Endothelial cell of umbilical vein (primary cell): ENCODE data around the gene LONP2. TPM values are rescaled to one million over a fixed set of nuclear protein-coding genes. Genes with fewer than 3 reads are reported as not detected.

Experiments used
- BruUV-seq: library from RNA; stranded (reverse); fragments of 400-500 nt; replicated peaks from 2 replicates; lab custom pipeline; 2021; lab: Mats Ljungman, UMichigan
- CTCF ChIA-PET: fragments of 300-600, 350-600 bp; sonication (Branson Sonifier 250); formaldehyde crosslinking; loops from one replicate; lab custom pipeline; 2021; ENCODE audit warnings: antibody characterized with exemption, inconsistent platforms; lab: Charles Lee
- POLR2A ChIA-PET: fragments of 300-600, 350-600 bp; sonication (Branson Sonifier 250); formaldehyde crosslinking; loops from one replicate; lab custom pipeline; 2021; ENCODE audit warnings: antibody characterized with exemption, inconsistent platforms; lab: Charles Lee
- DNase-seq: peaks from one replicate; pipeline ENCODE4 v3.0.0-alpha.2; 2011; ENCODE audit warnings: low read depth, low spot score
- FAIRE-seq: peaks from 2 replicates; lab custom pipeline; 2011; peaks lifted over from hg19 to GRCh38; lab: Jason Lieb, UNC
- H2AFZ ChIP-seq: 2 replicates; pipeline ENCODE4 v1.6.0; 2012; ENCODE audit warnings: low read depth, low read length, control low read depth, inconsistent platforms
- H3K27ac ChIP-seq: 2 replicates; pipeline ENCODE4 v1.5.1; 2011; ENCODE audit warnings: low read depth, mild to moderate bottlenecking, control low read depth, low read length, moderate library complexity; ENCODE audit not compliant: insufficient read depth
- H3K27me3 ChIP-seq, 2 experiments: 2 replicates each; pipeline versions ENCODE4 v1.6.0 to v1.6.1; 2011; ENCODE audit warnings: low read length in 2 of 2, mixed read lengths in 1 of 2; ENCODE audit not compliant: control insufficient read depth in 2 of 2, insufficient read depth in 2 of 2
- H3K36me3 ChIP-seq, 2 experiments: 2 replicates in 1 of 2; 3 replicates in 1 of 2; pipeline ENCODE4 v1.5.1; 2011; ENCODE audit warnings: low read length in 2 of 2, mild to moderate bottlenecking in 1 of 2, moderate library complexity in 1 of 2; ENCODE audit not compliant: control insufficient read depth in 2 of 2, insufficient read depth in 2 of 2; ENCODE audit errors: extremely low read depth in 1 of 2
- H3K4me1 ChIP-seq: 3 replicates; pipeline ENCODE4 v1.5.1; 2011; ENCODE audit warnings: mild to moderate bottlenecking, low read length; ENCODE audit not compliant: control insufficient read depth, insufficient read depth; ENCODE audit errors: extremely low read depth
- H3K4me2 ChIP-seq: 2 replicates; pipeline ENCODE4 v1.6.1; 2011; ENCODE audit warnings: low read length, control low read depth, mixed read lengths; ENCODE audit not compliant: insufficient read depth
- H3K4me3 ChIP-seq, 3 experiments: fragments of 200-600 bp in 1 of 3; sonication (generic), shearing (Covaris generic) in 1 of 3; replicated peaks in 1 of 3; 2 replicates each; pipeline ENCODE4 v1.5.1; 2011 to 2016; ENCODE audit warnings: control low read depth in 3 of 3, low read length in 3 of 3, mild to moderate bottlenecking in 2 of 3, inconsistent platforms in 1 of 3, low read depth in 1 of 3, moderate library complexity in 1 of 3; ENCODE audit not compliant: insufficient read depth in 1 of 3
- H3K79me2 ChIP-seq: 2 replicates; pipeline ENCODE4 v1.6.0; 2012; ENCODE audit warnings: low read length, inconsistent platforms; ENCODE audit not compliant: control insufficient read depth, insufficient read depth
- H3K9ac ChIP-seq: replicated peaks from 2 replicates; pipeline ENCODE3; 2011; ENCODE audit warnings: low read length, control low read depth; ENCODE audit not compliant: insufficient read depth; ENCODE audit errors: extremely low read depth
- H3K9me1 ChIP-seq: replicated peaks from 3 replicates; pipeline ENCODE4 v1.6.0; 2011; ENCODE audit warnings: mild to moderate bottlenecking, low read length; ENCODE audit not compliant: control insufficient read depth, insufficient read depth; ENCODE audit errors: extremely low read depth
- H3K9me3 ChIP-seq: replicated peaks from 2 replicates; pipeline ENCODE4 v1.5.1; 2012; ENCODE audit warnings: low read length, inconsistent platforms; ENCODE audit not compliant: control insufficient read depth, insufficient read depth
- H4K20me1 ChIP-seq: replicated peaks from 2 replicates; pipeline ENCODE3; 2011; ENCODE audit warnings: mild to moderate bottlenecking, low read length; ENCODE audit not compliant: control insufficient read depth, insufficient read depth; ENCODE audit errors: extremely low read depth
- CTCF ChIP-seq, 2 donors: IDR thresholded peaks; 1 replicate in 1 of 2; 2 replicates in 1 of 2; pipeline ENCODE4 v1.5.1; 2011; ENCODE audit warnings: low read length in 2 of 2, mild to moderate bottlenecking in 2 of 2, moderate library complexity in 2 of 2, control low read depth in 1 of 2, inconsistent platforms in 1 of 2, low read depth in 1 of 2; ENCODE audit not compliant: insufficient read depth in 1 of 2; ENCODE audit errors: extremely low read depth in 1 of 2
- EZH2 ChIP-seq: IDR thresholded peaks from 2 replicates; pipeline ENCODE4 v1.6.1; 2012; ENCODE audit warnings: borderline replicate concordance, low read depth, mild to moderate bottlenecking, moderate library complexity, low read length, inconsistent platforms; ENCODE audit not compliant: severe bottlenecking
- FOS ChIP-seq: IDR thresholded peaks from 2 replicates; pipeline ENCODE4 v1.6.1; 2011; ENCODE audit warnings: mild to moderate bottlenecking, low read length, moderate library complexity, borderline replicate concordance; ENCODE audit not compliant: insufficient read depth
- GATA2 ChIP-seq: IDR thresholded peaks from 2 replicates; pipeline ENCODE4 v1.7.0; 2011; ENCODE audit warnings: low read depth, mild to moderate bottlenecking, moderate library complexity, mixed read lengths, low read length; ENCODE audit not compliant: insufficient read length, insufficient read depth
- JUN ChIP-seq: IDR thresholded peaks from 2 replicates; pipeline ENCODE4 v1.6.1; 2011; ENCODE audit warnings: borderline replicate concordance, low read depth; ENCODE audit not compliant: insufficient read length, insufficient read depth
- MAX ChIP-seq: IDR thresholded peaks from 2 replicates; pipeline ENCODE4 v1.6.1; 2011; ENCODE audit not compliant: insufficient read depth, insufficient read length
- MYC ChIP-seq: IDR thresholded peaks from one replicate; pipeline ENCODE4 v1.6.1; 2011; ENCODE audit warnings: mild to moderate bottlenecking, low read depth, low read length
- POLR2A ChIP-seq: IDR thresholded peaks from 2 replicates; pipeline ENCODE4 v1.6.1; 2012; ENCODE audit warnings: low read depth, mild to moderate bottlenecking, control low read depth, low read length
- POLR2AphosphoS5 ChIP-seq: IDR thresholded peaks from 2 replicates; pipeline ENCODE4 v1.6.1; 2012; ENCODE audit warnings: low read depth, mild to moderate bottlenecking, control low read depth, low read length, moderate library complexity; ENCODE audit not compliant: insufficient read depth
- dilution Hi-C: fragments of 300-500 bp; cut with MboI; formaldehyde crosslinking; loops from one replicate; pipeline ENCODE4 v1.15.0; 2019; ENCODE audit warnings: low sequenced_read_pairs; ENCODE audit not compliant: extremely low pct_ligation_motif_present
- intact Hi-C: fragments of 100-400 bp; cut with micrococcal nuclease; formaldehyde crosslinking; loops from one replicate; pipeline ENCODE4 v1.10.0; 2022
- polyA plus RNA-seq, 4 experiments: library from polyadenylated mRNA; depleted of rRNA in 3 of 4; stranded (reverse) in 3 of 4; unstranded in 1 of 4; fragments of >200 nt; gene quantifications; 2 replicates each; pipeline versions ENCODE4 v1.2.1 to v1.2.3, GENCODE V29; 2011 to 2012; ENCODE audit warnings: missing spikeins in 1 of 4
- total RNA-seq: library from RNA; stranded (reverse); gene quantifications from 2 replicates; pipeline ENCODE4 v1.2.3, GENCODE V29; 2021

LONP2 gene
- total and polyA plus RNA-seq, 2 donors (not counting 3 experiments of a cell fraction or from before 2014, with no cell fraction given), result 13.5 to 38.4 TPM

- Histone ChIP-seq H3K36me3 (peaks cover 0 to 5% of the 10 kb centered on the region in 2 experiments), H3K9ac (no peak overlapping the region), H2AFZ (no peak overlapping the region), H3K4me2 (peak overlapping the region; percentile 61), H3K9me3 (no peaks in the 10 kb centered on the region), H3K4me1 (peaks cover 14% of the 10 kb centered on the region), H3K9me1 (no peaks in the 10 kb centered on the region), H4K20me1 (peaks cover 14% of the 10 kb centered on the region), H3K79me2 (peaks cover 86% of the 10 kb centered on the region), H3K27me3 (no peaks in the 10 kb centered on the region), H3K27ac (no peak overlapping the region), H3K4me3 (peak overlapping the region in 1 of 3 experiments; percentile 3)
- TF ChIP-seq POLR2A (no peak), JUN (no peak), POLR2AphosphoS5 (no peak), GATA2 (no peak), MAX (no peak), MYC (no peak), FOS (no peak), CTCF (IDR thresholded peaks at IDR 0.05; ENCODE audit: extremely low read depth in 1 of 2, insufficient read depth in 1 of 2, low read depth in 1 of 2, low read length in 2 of 2) (no peak), EZH2 (no peak)
- no peak for DNase-seq
- ChIA-PET CTCF (interaction anchor here (0.8 to 5.3 kb wide), 12 partner anchors 9 to 265 kb away, joined by 3 to 39 read pairs (median 7); partner anchors contain the start of gene SIAH1), POLR2A (interaction anchor here (1.4 to 1.7 kb wide), 2 partner anchors 19 to 258 kb away, joined by 4 to 6 read pairs; no protein-coding TSS in a partner anchor)
- intact Hi-C loops (loop anchor here (5.0 to 10.0 kb wide), 3 partner anchors 177 to 1390 kb away; partner anchors contain the start of gene DNAJA2), dilution Hi-C loops (no loop called here)
- no peak for FAIRE-seq
- BruUV-seq, result no TSS peak
Measured at GRCh38 chr16:48365025-48365600, 121.0 kb downstream of the LONP2 start.
